K562 (cell line): Measurements from ENCODE around the gene ACSL6. TPM values are rescaled to one million over a fixed set of nuclear protein-coding genes. Genes with fewer than 3 reads are reported as not detected.

Experiments
- CCNT2 ChIP-seq: IDR thresholded peaks from 2 replicates; pipeline ENCODE4 v1.6.1; 2011; ENCODE audit warnings: borderline replicate concordance, low read depth, mild to moderate bottlenecking, moderate library complexity, mixed read lengths, low read length; ENCODE audit not compliant: insufficient read length; ENCODE audit errors: extremely low read depth
- DMBX1 ChIP-seq: fragments of 250-450 bp; sonication (Bioruptor Pico); IDR thresholded peaks from 2 replicates; pipeline ENCODE4 v1.8.0; 2022; ENCODE audit warnings: inconsistent platforms, mild to moderate bottlenecking, moderate library complexity, borderline replicate concordance
- HNRNPLL ChIP-seq: fragments of 200-400 bp; formaldehyde crosslinking; IDR thresholded peaks from 2 replicates; pipeline ENCODE4 v1.6.1; 2017; ENCODE audit warnings: low read length, low read depth, mild to moderate bottlenecking; ENCODE audit not compliant: poor library complexity, severe bottlenecking
- KAT7 ChIP-seq: sonication (generic); formaldehyde crosslinking; IDR thresholded peaks from 2 replicates; pipeline ENCODE4 v1.8.0; 2022; ENCODE audit warnings: missing genetic modification reagents, mild to moderate bottlenecking, borderline replicate concordance
- MIER1 ChIP-seq: fragments of 450-650 bp; IDR thresholded peaks from 2 replicates; pipeline ENCODE4 v1.6.1; 2016; ENCODE audit warnings: antibody characterized with exemption, mild to moderate bottlenecking, low read depth
- NRF1 ChIP-seq, 2 experiments: fragments of 450-650 bp; IDR thresholded peaks in 1 of 2; conservative IDR thresholded peaks in 1 of 2; 2 replicates each; pipeline ENCODE4 v1.6.1; 2014; ENCODE audit warnings: mild to moderate bottlenecking in 2 of 2
- PCBP1 ChIP-seq: fragments of 200-400 bp; formaldehyde crosslinking; IDR thresholded peaks from 2 replicates; pipeline ENCODE4 v1.6.1; 2018; ENCODE audit warnings: mild to moderate bottlenecking, low read depth, low read length; ENCODE audit not compliant: poor library complexity, severe bottlenecking
- PML ChIP-seq: IDR thresholded peaks from 2 replicates; pipeline ENCODE4 v1.6.1; 2012; ENCODE audit warnings: low read length, inconsistent platforms
- POLR2A ChIP-seq: fragments of 450-650 bp; conservative IDR thresholded peaks from 2 replicates; pipeline ENCODE4 v1.6.1; 2016
- POLR2G ChIP-seq: fragments of 200-400 bp; formaldehyde crosslinking; IDR thresholded peaks from 2 replicates; pipeline ENCODE4 v1.6.1; 2017; ENCODE audit warnings: low read depth, mild to moderate bottlenecking, antibody characterized with exemption, low read length, moderate library complexity
- STAT5A ChIP-seq: IDR thresholded peaks from 2 replicates; pipeline ENCODE4 v1.6.1; 2012; ENCODE audit warnings: low read length, inconsistent platforms, borderline replicate concordance
- ZBTB7A ChIP-seq: IDR thresholded peaks from 2 replicates; pipeline ENCODE4 v1.6.1; 2011; ENCODE audit warnings: low read depth, mild to moderate bottlenecking, low read length, moderate library complexity, borderline replicate concordance; ENCODE audit not compliant: control insufficient read depth
- ZFP1 ChIP-seq: fragments of 450-650 bp; formaldehyde crosslinking; IDR thresholded peaks from 2 replicates; pipeline ENCODE4 v1.4.0; 2020; ENCODE audit warnings: mild to moderate bottlenecking, mixed read lengths
- polyA plus RNA-seq, 8 experiments: library from polyadenylated mRNA; depleted of rRNA in 4 of 8; stranded (reverse) in 5 of 8; unstranded in 3 of 8; fragments of >200 nt; fragmentation: Nextera tagmentation in 2 of 8; fragmentation: Illumina TruSeq in 1 of 8; extraction: Ambion mirVana in 2 of 8; extraction: Trizol in 1 of 8; gene quantifications; 2 replicates each; pipeline versions ENCODE4 v1.2.1 to v1.2.3, GENCODE V29; 2011 to 2014; ENCODE audit warnings: inconsistent platforms in 1 of 8, missing spikeins in 1 of 8
- total RNA-seq, 7 experiments: library from RNA; depleted of rRNA in 6 of 7; stranded (reverse); fragments of >200 nt in 6 of 7; fragmentation: Illumina TruSeq in 2 of 7; extraction: Trizol in 2 of 7; gene quantifications; 2 replicates each; pipeline versions ENCODE4 v1.2.1 to v1.2.3, GENCODE V29; 2011 to 2021; ENCODE audit warnings: low replicate concordance in 1 of 7
- TF ChIP-seq, protein P1 (sequence below): sonication (generic); formaldehyde crosslinking; IDR thresholded peaks from 2 replicates; pipeline ENCODE4 v1.8.0; 2022; ENCODE audit warnings: missing genetic modification reagents, mild to moderate bottlenecking, moderate library complexity, borderline replicate concordance
- TF ChIP-seq, protein P2 (sequence below), 2 experiments: fragments of 450-650 bp; formaldehyde crosslinking in 1 of 2; IDR thresholded peaks; 2 replicates each; pipeline versions ENCODE4 v1.4.0 to v1.6.1; 2014 to 2020; ENCODE audit warnings: mild to moderate bottlenecking in 2 of 2, borderline replicate concordance in 1 of 2, low read depth in 1 of 2
- TF ChIP-seq, protein P3 (sequence below): fragments of 450-650 bp; conservative IDR thresholded peaks from 2 replicates; pipeline ENCODE4 v1.6.1; 2016; ENCODE audit warnings: missing genetic modification characterization, low read depth, mild to moderate bottlenecking, missing compliant biosample characterization, moderate library complexity

ACSL6 gene
- total and polyA plus RNA-seq, 9 of the 15 experiments (the other 6 are each of a cell fraction or from before 2014, with no cell fraction given) = 0.50 to 1.5 (median 0.69) TPM

DNA sequence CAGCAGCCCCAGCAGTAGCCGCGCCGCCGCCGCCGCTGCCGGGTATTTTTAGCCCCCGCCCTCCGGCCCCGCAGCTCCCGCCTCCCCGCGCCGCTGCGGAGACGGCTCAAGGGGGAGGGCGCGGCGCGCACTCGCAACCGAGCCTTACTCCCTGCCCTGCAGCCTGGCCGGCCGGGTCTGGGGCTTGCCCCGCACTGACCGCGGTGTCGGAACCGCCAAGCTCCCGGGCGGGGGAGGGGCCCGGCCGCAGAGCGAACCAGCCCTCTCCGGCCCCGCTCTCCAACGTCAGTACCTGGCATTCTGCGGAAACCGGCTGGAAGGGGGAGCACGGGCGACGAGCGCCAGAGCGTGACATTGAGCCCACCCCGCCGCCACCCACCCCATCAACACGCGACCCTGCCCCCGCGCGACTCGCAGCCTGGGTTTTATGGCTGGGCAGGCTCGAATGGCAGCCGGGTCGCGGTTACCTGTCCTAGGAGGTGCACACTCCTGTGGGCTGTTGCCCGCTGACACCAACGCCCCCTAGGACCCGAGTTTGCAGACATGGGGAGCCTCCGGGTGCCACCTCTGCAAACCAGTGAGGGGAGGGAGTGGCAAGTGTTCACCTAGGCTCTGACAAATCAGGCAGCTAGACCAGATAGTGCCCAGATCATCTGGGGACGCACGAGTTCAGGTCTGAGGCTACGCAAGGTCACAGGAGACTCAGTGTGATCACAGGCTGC, at the start of gene ACSL6 (continued):
- TF ChIP-seq ZBTB7A (peak; percentile 46; the same call in 1 of the 2 replicates), HNRNPLL (peak; percentile 20), POLR2G (0 out of 2 replicates have a peak, but pooled peaks have one; percentile 33), CCNT2 (peak; percentile 42), PML (no peak), NRF1 (conservative IDR thresholded peaks at IDR 0.05 in 1 of 2, IDR thresholded peaks at IDR 0.05 in 1 of 2) (peak; percentile 62 to 69), DMBX1 (CRISPR knock-in tag) (no peak), STAT5A (no peak), POLR2A (no peak), PCBP1 (no peak), ZFP1 (CRISPR knock-in tag) (no peak), KAT7 (peak; percentile 63; the same call in 1 of the 2 replicates), MIER1 (no peak)
- TF ChIP-seq, protein P1, sequence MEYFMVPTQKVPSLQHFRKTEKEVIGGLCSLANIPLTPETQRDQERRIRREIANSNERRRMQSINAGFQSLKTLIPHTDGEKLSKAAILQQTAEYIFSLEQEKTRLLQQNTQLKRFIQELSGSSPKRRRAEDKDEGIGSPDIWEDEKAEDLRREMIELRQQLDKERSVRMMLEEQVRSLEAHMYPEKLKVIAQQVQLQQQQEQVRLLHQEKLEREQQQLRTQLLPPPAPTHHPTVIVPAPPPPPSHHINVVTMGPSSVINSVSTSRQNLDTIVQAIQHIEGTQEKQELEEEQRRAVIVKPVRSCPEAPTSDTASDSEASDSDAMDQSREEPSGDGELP = peak; percentile 22; the same call in 1 of the 2 replicates
- TF ChIP-seq, protein P2, sequence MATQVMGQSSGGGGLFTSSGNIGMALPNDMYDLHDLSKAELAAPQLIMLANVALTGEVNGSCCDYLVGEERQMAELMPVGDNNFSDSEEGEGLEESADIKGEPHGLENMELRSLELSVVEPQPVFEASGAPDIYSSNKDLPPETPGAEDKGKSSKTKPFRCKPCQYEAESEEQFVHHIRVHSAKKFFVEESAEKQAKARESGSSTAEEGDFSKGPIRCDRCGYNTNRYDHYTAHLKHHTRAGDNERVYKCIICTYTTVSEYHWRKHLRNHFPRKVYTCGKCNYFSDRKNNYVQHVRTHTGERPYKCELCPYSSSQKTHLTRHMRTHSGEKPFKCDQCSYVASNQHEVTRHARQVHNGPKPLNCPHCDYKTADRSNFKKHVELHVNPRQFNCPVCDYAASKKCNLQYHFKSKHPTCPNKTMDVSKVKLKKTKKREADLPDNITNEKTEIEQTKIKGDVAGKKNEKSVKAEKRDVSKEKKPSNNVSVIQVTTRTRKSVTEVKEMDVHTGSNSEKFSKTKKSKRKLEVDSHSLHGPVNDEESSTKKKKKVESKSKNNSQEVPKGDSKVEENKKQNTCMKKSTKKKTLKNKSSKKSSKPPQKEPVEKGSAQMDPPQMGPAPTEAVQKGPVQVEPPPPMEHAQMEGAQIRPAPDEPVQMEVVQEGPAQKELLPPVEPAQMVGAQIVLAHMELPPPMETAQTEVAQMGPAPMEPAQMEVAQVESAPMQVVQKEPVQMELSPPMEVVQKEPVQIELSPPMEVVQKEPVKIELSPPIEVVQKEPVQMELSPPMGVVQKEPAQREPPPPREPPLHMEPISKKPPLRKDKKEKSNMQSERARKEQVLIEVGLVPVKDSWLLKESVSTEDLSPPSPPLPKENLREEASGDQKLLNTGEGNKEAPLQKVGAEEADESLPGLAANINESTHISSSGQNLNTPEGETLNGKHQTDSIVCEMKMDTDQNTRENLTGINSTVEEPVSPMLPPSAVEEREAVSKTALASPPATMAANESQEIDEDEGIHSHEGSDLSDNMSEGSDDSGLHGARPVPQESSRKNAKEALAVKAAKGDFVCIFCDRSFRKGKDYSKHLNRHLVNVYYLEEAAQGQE (IDR thresholded peaks at IDR 0.05; ENCODE audit: borderline replicate concordance) = peak; percentile 34
- TF ChIP-seq, protein P2 (CRISPR knock-in tag; IDR thresholded peaks at IDR 0.05; ENCODE audit: low read depth) = no peak
- TF ChIP-seq, protein P3, sequence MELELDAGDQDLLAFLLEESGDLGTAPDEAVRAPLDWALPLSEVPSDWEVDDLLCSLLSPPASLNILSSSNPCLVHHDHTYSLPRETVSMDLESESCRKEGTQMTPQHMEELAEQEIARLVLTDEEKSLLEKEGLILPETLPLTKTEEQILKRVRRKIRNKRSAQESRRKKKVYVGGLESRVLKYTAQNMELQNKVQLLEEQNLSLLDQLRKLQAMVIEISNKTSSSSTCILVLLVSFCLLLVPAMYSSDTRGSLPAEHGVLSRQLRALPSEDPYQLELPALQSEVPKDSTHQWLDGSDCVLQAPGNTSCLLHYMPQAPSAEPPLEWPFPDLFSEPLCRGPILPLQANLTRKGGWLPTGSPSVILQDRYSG (tag) = no peak
